ENCODE measurements around the gene EDEM3.
"Not testable (repeated sequence)": the region's sequence is repeated elsewhere in the genome, so short reads cannot be mapped to it uniquely, and the experiment has no call there.

EDEM3 gene

GRCh38 chr1:184769241-184769640 is 14.6 kb upstream of the EDEM3 start:
- DNase-seq = no peak

- no peak for DNase-seq
Observed at GRCh38 chr1:184768467-184768866, 13.8 kb upstream of the EDEM3 start.

GRCh38 chr1:184767591-184767990 is 12.9 kb upstream of the EDEM3 start:
- no peak for DNase-seq

- no peak for DNase-seq
Observed at GRCh38 chr1:184764483-184764882, 9.8 kb upstream of the EDEM3 start.

- not testable (repeated sequence) for DNase-seq
Observed at GRCh38 chr1:184763520-184763919, 8.9 kb upstream of the EDEM3 start.

GRCh38 chr1:184761969-184762485 is 7.4 kb upstream of the EDEM3 start:
- DNase-seq = no peak

GRCh38 chr1:184759651-184760050 is 5.0 kb upstream of the EDEM3 start:
- DNase-seq = no peak

GRCh38 chr1:184759112-184759511 is 4.5 kb upstream of the EDEM3 start:
- no peak for DNase-seq

- DNase-seq = no peak
Observed at GRCh38 chr1:184757891-184758290, 3.2 kb upstream of the EDEM3 start.

- no peak for DNase-seq
Observed at GRCh38 chr1:184757406-184757805, 2.7 kb upstream of the EDEM3 start.

- DNase-seq = no peak
Observed at GRCh38 chr1:184755226-184756065, 788 bp upstream of the EDEM3 start.

- DNase-seq = no peak
Observed at GRCh38 chr1:184753608-184754475, 816 bp downstream of the EDEM3 start.

- no peak for DNase-seq
Observed at GRCh38 chr1:184753117-184753516, 1.5 kb downstream of the EDEM3 start.

- no peak for DNase-seq
Observed at GRCh38 chr1:184752656-184753055, 2.0 kb downstream of the EDEM3 start.

- no peak for DNase-seq
Observed at GRCh38 chr1:184748740-184749139, 5.9 kb downstream of the EDEM3 start.

GRCh38 chr1:184747089-184747955 is 7.3 kb downstream of the EDEM3 start:
- DNase-seq = no peak

- no peak for DNase-seq
Observed at GRCh38 chr1:184745929-184746638, 8.6 kb downstream of the EDEM3 start.

- no peak for DNase-seq
Observed at GRCh38 chr1:184745110-184745509, 9.5 kb downstream of the EDEM3 start.

GRCh38 chr1:184743062-184743756 is 11.4 kb downstream of the EDEM3 start:
- no peak for DNase-seq

GRCh38 chr1:184740344-184740743 is 14.3 kb downstream of the EDEM3 start:
- no peak for DNase-seq

GRCh38 chr1:184739796-184740195 is 14.9 kb downstream of the EDEM3 start:
- DNase-seq = no peak

All from left hindlimb (tissue), 1 donor.